22Rv1 (cell line): ENCODE measurements around the gene NRIP1.
A peak's percentile ranks its signal among the peaks of the same experiment; 100 is the strongest.

Experiments used
- H3K27ac ChIP-seq: fragments of 450-650 bp; 2 replicates; pipeline ENCODE4 v1.5.1; 2017
- ZFX ChIP-seq: fragments of 450-650 bp; IDR thresholded peaks from 2 replicates; pipeline ENCODE4 v1.6.1; 2017; ENCODE audit warnings: antibody characterized with exemption, borderline replicate concordance
- TF ChIP-seq, protein P1 (sequence below): fragments of 450-650 bp; IDR thresholded peaks from 2 replicates; pipeline ENCODE4 v1.5.1; 2017; ENCODE audit warnings: mild to moderate bottlenecking

The NRIP1 gene

DNA sequence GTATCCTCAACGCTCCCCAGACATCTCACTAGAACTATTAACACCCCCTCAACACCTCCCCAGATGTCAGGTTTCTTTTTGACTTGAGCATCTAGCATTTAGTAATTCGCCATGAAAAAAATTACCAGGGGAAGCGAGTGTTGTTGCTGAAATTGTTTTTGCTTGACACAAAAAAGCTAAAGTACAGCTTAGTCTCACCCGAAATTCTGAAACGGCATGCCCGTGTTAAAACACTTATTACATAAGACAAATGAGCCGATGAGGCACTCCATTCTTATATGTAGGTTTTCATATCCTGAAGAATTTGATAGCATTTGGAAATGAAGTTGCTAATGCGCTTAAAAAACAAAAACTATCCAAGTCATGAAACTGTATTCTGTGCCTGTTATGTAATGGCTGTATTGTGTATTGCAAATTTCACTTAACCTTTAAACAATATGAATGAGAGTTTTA is 1.3 kb upstream of the NRIP1 start:
- TF ChIP-seq ZFX, result no peak
- TF ChIP-seq, protein P1, sequence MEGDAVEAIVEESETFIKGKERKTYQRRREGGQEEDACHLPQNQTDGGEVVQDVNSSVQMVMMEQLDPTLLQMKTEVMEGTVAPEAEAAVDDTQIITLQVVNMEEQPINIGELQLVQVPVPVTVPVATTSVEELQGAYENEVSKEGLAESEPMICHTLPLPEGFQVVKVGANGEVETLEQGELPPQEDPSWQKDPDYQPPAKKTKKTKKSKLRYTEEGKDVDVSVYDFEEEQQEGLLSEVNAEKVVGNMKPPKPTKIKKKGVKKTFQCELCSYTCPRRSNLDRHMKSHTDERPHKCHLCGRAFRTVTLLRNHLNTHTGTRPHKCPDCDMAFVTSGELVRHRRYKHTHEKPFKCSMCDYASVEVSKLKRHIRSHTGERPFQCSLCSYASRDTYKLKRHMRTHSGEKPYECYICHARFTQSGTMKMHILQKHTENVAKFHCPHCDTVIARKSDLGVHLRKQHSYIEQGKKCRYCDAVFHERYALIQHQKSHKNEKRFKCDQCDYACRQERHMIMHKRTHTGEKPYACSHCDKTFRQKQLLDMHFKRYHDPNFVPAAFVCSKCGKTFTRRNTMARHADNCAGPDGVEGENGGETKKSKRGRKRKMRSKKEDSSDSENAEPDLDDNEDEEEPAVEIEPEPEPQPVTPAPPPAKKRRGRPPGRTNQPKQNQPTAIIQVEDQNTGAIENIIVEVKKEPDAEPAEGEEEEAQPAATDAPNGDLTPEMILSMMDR, result no peak
- no peak overlapping the region for H3K27ac ChIP-seq

DNA sequence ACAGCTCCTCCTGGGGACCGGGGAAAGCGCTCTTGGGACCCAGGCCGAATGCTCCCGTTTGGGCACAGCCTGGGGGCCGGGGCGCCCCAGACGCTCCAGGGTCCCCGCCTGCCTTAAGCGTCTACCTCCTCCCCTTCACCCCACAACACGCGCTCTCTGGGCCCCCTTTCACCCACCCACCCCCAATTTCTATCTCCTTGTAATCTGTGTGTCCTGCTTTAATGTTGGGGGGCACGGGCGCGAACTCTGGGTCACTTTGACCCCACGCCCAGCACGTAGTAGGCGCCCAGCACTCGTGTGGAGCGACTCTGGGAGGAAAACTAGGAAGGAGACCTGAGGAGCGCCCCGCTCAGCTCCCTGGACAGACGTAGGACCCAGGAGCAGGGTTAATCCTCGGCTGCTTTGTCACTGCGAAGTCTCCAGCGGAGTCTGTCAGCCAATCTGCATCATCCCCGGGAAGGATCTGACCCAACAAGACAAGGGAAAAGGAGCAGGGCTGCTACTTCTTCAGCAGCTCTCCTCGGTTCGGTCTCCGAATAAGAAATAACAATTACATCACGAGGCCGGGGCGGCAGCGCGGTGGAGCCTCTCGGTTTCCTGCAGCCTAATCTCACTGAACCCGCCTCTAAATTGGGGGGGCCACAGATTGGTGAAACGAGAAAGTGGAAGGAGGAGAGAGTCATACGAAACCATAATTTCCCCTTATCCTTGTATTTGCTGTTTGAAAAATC is 757 bp upstream of the NRIP1 start:
- TF ChIP-seq, protein P1, result no peak
- TF ChIP-seq ZFX, result no peak
- H3K27ac ChIP-seq, result peak overlapping the region; percentile 84

DNA sequence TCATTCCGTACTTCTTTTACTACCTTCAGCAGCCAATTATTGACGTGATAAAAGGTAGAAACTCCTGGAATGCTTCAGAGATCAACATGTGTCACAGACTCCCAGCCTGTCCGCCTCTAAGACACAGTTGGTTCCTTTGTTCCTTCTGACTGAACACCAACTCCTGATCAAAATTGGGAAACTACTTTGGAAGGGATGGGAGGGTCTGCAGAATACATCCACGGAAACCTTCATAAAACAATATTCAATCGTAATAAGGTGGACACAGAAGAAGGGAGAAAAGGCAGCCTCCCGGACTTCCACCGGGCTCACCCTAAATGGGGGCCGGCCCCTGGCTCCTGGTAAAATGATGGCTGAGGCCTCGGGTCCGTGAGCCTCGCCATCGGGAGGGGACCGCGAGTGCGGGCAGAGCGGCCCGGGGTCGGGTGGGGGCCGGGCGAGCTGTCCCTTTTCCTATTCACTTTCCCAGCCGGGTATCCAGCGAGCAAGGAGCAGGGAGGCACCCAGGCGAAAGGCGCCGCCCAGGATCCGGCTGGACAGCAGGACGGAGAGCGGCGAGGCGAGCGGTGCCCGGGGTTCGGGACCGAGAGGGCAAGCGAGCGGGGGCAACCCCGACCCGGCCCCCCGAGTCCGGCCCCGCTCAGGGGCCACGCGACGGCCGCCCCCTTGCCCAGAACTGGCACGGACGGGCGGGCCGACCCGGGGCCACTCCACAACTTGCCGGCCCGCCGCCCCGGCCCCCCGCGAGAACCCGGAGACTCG is 805 bp downstream of the NRIP1 start:
- no peak for TF ChIP-seq ZFX
- TF ChIP-seq, protein P1, result no peak
- H3K27ac ChIP-seq, result peak overlapping the region; percentile 84

DNA sequence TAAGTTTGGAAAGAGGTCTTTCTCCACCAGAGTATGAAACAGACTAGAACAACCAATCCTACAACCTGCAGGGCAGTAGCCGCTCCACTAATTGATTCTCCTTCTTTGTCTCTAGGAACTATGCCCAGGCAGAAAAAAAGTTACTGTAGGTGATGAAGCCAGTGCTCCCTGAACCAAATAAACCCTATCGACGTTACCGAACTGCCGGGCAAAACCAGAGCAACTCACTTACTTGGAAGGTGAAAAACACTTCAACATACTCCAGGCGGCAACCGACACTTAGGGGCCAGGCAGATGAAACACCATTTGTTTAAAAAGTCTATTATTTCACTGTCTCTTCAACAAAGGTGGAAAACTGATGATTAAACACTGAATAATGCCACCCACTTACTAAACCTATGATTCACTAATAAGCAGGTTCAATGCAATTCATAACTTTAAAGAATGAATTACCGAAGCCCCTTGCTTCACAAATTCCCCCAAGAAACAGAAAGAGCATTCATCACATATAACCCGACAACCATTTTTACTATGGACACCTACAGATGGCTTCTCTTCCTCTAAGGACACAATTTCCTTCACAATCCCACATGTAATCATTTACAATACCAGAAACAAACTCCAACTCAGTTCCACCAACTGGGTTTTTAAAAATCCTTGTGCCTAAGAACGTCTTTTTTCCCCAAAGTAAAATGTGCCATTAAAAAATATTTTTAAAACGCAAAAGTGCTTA is 1.6 kb downstream of the NRIP1 start:
- H3K27ac ChIP-seq, result peak overlapping the region; percentile 84

DNA sequence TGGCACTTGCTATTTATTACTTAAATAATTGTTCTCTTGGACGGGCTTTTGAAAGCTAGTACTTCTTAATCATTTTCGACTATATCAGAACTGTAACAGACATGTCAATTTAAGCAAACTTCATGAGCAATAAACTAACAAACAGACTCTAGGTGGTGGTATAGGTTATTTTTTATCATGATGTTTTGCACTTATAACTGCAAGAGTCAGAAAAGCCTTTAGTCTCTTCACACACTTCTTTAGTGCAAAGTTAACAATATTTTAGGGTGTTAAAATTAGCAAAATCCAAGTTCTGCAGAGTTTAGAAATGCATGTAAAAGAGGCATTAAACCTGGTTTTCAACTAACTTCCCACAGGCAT is 2.2 kb downstream of the NRIP1 start:
- TF ChIP-seq ZFX, result no peak
- TF ChIP-seq, protein P1, result no peak
- H3K27ac ChIP-seq, result no peak overlapping the region

More for the DNA sequence above, 1.6 kb downstream of the NRIP1 start:
- no peak for TF ChIP-seq ZFX
- TF ChIP-seq, protein P1, result no peak

DNA sequence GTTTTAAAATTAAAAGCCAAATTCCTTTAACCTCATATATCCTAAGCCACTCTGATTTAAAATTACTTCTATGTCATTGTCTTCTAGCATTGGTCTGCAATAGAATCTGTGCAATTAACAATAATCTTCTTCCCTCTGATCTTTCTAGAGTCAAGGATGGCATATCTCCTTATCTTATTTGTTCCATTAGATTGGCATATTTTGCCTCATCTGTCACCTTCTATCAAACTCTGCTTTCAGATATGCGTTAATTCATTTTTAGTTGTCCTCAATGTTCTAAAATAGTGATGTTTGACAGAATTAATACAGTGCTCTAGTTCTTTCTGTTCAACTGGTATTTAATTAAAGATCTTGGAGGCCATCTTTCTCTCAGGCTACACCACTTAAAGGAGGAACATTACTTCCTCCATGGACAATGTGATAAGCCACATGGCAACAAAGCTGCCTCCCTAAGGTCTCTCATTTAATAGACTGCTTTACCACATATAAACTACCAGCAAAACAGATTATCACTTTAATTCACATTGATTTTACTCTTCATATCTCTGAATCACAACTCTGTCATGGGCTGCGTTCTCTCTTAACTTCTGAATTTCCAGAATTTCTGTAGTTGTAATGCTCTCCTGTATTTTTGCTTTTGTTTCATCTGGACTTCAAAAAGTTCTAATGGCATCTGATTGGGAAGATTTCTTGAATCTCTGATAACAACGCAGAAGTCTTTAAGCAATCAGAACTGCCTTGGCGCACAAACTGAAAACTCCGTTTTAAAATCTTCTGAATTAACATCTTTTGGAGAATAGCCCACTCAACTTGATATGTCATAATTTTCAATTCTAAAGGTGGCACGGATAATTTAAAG is 2.8 kb downstream of the NRIP1 start:
- H3K27ac ChIP-seq, result no peak overlapping the region
- no peak for TF ChIP-seq ZFX
- TF ChIP-seq, protein P1, result no peak
